ENCODE data around the gene C10orf62. TPM values are rescaled to one million over a fixed set of nuclear protein-coding genes. Genes with fewer than 3 reads are reported as not detected.

Gene C10orf62
- total and polyA plus RNA-seq, 9 of the 15 experiments (the other 6 are each of a cell fraction or from before 2014, with no cell fraction given) = not detected

- TF ChIP-seq SAP30 (IDR thresholded peaks at IDR 0.05; ENCODE audit: borderline replicate concordance, insufficient read depth, low read depth, low read length, poor library complexity, severe bottlenecking) = peak; percentile 29
- TF ChIP-seq ZNF134 (CRISPR knock-in tag; conservative IDR thresholded peaks at IDR 0.05) = no peak
- TF ChIP-seq ARNT (IDR thresholded peaks at IDR 0.05) = no peak
- no peak for TF ChIP-seq ZBTB49 (CRISPR knock-in tag; IDR thresholded peaks at IDR 0.05; ENCODE audit: borderline replicate concordance)
- no peak for TF ChIP-seq MGA (IDR thresholded peaks at IDR 0.05)
- 0 out of 2 replicates have a peak, but pooled peaks have one; percentile 18 for TF ChIP-seq EGR1 (conservative IDR thresholded peaks at IDR 0.05)
- TF ChIP-seq ZNF217 (CRISPR knock-in tag; IDR thresholded peaks at IDR 0.05) = no peak
- peak; percentile 79 to 94; a peak in 3 of 4 replicates for TF ChIP-seq CSDE1 (IDR thresholded peaks at IDR 0.05)
- TF ChIP-seq E4F1 (CRISPR knock-in tag; IDR thresholded peaks at IDR 0.05; ENCODE audit: borderline replicate concordance) = no peak
Measured at GRCh38 chr10:97632949-97633884, 43.7 kb downstream of the C10orf62 start, which contains the start of gene MORN4 (continued).

Data from K562 (cell line).